Peyer's patch (tissue), 4 donors: ENCODE results near the gene WHRN. TPM values are rescaled to one million over a fixed set of nuclear protein-coding genes. Genes with fewer than 3 reads are reported as not detected.

ENCODE experiments used
- DNase-seq, 3 donors: peaks; one replicate each; pipeline ENCODE4 v3.0.0-alpha.2; 2017 to 2019
- H3K27ac ChIP-seq, 4 donors: fragments of 200-600 bp; sonication (generic); one replicate each; pipeline ENCODE4 v1.5.1; 2016 to 2019
- H3K27me3 ChIP-seq, 2 donors: fragments of 200-600 bp; sonication (generic); one replicate each; pipeline ENCODE4 v1.5.1; 2019
- H3K36me3 ChIP-seq, 3 donors: fragments of 200-600 bp; sonication (generic); one replicate each; pipeline ENCODE4 v1.5.1; 2016 to 2019
- H3K4me1 ChIP-seq, 4 donors: fragments of 200-600 bp; sonication (generic); one replicate each; pipeline ENCODE4 v1.5.1; 2016 to 2019
- H3K4me3 ChIP-seq, 4 donors: fragments of 200-600 bp; sonication (generic); 1 replicate in 3 of 4; 2 replicates in 1 of 4; pipeline ENCODE4 v1.5.1; 2016 to 2019; ENCODE audit warnings: mild to moderate bottlenecking in 1 of 4
- H3K9me3 ChIP-seq, 4 donors: fragments of 200-600 bp; sonication (generic); one replicate each; pipeline ENCODE4 v1.5.1; 2016 to 2019; ENCODE audit warnings: mild to moderate bottlenecking in 1 of 4
- POLR2A ChIP-seq, 2 donors: fragments of 450-650 bp; IDR thresholded peaks; one replicate each; pipeline ENCODE4 v1.5.1; 2017; ENCODE audit warnings: antibody characterized with exemption in 2 of 2, mild to moderate bottlenecking in 2 of 2, moderate library complexity in 2 of 2
- total RNA-seq, 4 donors: library from RNA; depleted of rRNA; stranded (reverse); fragments of >200 nt; gene quantifications; one replicate each; pipeline ENCODE4 v1.1.0, GENCODE V29; 2016
- TF ChIP-seq, protein P1 (sequence below), 6 experiments: fragments of 450-650 bp in 4 of 6; fragments of 200-600 bp in 2 of 6; sonication (generic) in 1 of 6; IDR thresholded peaks; one replicate each; pipeline ENCODE4 v1.5.1; 2017 to 2019; ENCODE audit warnings: antibody characterized with exemption in 6 of 6, mild to moderate bottlenecking in 3 of 6, moderate library complexity in 1 of 6

Gene WHRN
- total RNA-seq, 4 donors from 2014 or later: 10.7 to 35.5 (median 15.3) TPM

GRCh38 chr9:114365194-114365593 lies 140.1 kb downstream of the WHRN start:
- H3K27ac ChIP-seq: peak overlapping the region; percentile 67 to 94 (median 72)

DNA sequence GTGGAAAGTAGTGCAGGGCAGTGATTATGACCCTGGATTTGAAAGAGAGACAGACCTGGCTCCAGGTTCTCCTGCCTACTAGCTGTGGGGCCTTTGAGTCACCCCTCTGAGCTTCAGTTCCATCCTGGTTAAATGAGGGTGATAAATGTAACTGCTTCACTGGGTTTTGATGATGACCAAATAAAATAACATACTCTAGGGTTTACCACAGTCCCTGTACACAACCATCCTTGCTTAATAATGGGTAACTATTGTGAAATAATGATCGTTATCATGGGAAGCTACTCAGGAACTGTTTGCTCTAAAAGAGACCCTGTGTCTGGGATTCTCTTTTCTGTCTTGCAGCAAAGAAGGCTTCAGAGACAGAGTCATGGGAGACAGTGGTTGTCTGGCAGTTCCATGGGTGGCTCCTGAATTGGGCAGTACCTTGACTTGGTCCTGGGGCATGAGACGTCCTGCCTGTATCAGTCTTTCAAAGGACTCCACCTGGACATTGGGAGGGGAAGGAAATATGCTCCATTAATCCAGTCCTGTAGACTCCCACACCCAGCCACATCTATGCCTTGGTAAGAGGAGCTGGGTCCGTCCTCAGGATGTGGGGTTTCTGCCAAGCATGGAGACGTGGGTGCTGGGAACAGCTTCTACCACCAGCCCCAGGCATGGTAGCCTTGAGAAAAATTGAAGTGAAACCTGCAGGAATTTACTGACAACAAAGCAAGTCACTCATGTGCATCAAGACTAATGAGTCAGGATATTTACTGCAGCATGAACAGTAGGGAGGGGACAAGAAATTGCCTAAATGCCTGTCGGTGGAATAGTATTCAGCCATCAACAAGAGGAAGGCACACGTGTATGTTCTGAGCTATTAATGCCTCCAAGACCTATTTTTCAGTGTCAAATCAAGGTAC lies 140.9 kb downstream of the WHRN start:
- no peaks in the 10 kb centered on the region for H3K9me3 ChIP-seq
- peaks cover 0 to 80% (median 0%) of the 10 kb centered on the region in 3 donors for H3K36me3 ChIP-seq
- no peak overlapping the region for H3K4me3 ChIP-seq
- no peaks in the 10 kb centered on the region for H3K27me3 ChIP-seq
- TF ChIP-seq POLR2A (IDR thresholded peaks at IDR 0.05): no peak
- TF ChIP-seq, protein P1, sequence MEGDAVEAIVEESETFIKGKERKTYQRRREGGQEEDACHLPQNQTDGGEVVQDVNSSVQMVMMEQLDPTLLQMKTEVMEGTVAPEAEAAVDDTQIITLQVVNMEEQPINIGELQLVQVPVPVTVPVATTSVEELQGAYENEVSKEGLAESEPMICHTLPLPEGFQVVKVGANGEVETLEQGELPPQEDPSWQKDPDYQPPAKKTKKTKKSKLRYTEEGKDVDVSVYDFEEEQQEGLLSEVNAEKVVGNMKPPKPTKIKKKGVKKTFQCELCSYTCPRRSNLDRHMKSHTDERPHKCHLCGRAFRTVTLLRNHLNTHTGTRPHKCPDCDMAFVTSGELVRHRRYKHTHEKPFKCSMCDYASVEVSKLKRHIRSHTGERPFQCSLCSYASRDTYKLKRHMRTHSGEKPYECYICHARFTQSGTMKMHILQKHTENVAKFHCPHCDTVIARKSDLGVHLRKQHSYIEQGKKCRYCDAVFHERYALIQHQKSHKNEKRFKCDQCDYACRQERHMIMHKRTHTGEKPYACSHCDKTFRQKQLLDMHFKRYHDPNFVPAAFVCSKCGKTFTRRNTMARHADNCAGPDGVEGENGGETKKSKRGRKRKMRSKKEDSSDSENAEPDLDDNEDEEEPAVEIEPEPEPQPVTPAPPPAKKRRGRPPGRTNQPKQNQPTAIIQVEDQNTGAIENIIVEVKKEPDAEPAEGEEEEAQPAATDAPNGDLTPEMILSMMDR (IDR thresholded peaks at IDR 0.05): no peak
- DNase-seq: no peak
- H3K27ac ChIP-seq: peak overlapping the region; percentile 67 to 94 (median 72)
- peaks cover 0 to 48% (median 29%) of the 10 kb centered on the region in 4 donors for H3K4me1 ChIP-seq

More at GRCh38 chr9:114365194-114365593, 140.1 kb downstream of the WHRN start:
- Histone ChIP-seq H3K27me3 (no peaks in the 10 kb centered on the region), H3K4me3 (no peak overlapping the region), H3K4me1 (peaks cover 0 to 52% (median 32%) of the 10 kb centered on the region in 4 donors), H3K36me3 (peaks cover 0 to 71% (median 0%) of the 10 kb centered on the region in 3 donors), H3K9me3 (no peaks in the 10 kb centered on the region)
- TF ChIP-seq POLR2A (IDR thresholded peaks at IDR 0.05): no peak
- TF ChIP-seq, protein P1 (IDR thresholded peaks at IDR 0.05): no peak
- DNase-seq: no peak

- Histone ChIP-seq H3K27ac (peak overlapping the region; percentile 67 to 94 (median 72)), H3K9me3 (no peaks in the 10 kb centered on the region), H3K4me1 (peaks cover 0 to 47% (median 27%) of the 10 kb centered on the region in 4 donors), H3K4me3 (no peak overlapping the region), H3K36me3 (peaks cover 0 to 81% (median 0%) of the 10 kb centered on the region in 3 donors), H3K27me3 (no peaks in the 10 kb centered on the region)
- DNase-seq: no peak
- TF ChIP-seq, protein P1 (IDR thresholded peaks at IDR 0.05): no peak
- no peak for TF ChIP-seq POLR2A (IDR thresholded peaks at IDR 0.05)
Observed at GRCh38 chr9:114363424-114363823, 141.8 kb downstream of the WHRN start.

GRCh38 chr9:114362394-114362793 lies 142.9 kb downstream of the WHRN start:
- peak overlapping the region in 3 of 4 donors; percentile 67 to 94 (median 70) for H3K27ac ChIP-seq
- no peaks in the 10 kb centered on the region for H3K27me3 ChIP-seq
- DNase-seq: no peak
- peaks cover 0 to 81% (median 3%) of the 10 kb centered on the region in 3 donors for H3K36me3 ChIP-seq
- peaks cover 0 to 37% (median 19%) of the 10 kb centered on the region in 4 donors for H3K4me1 ChIP-seq
- no peak overlapping the region for H3K4me3 ChIP-seq
- no peak for TF ChIP-seq POLR2A (IDR thresholded peaks at IDR 0.05)
- TF ChIP-seq, protein P1 (IDR thresholded peaks at IDR 0.05): no peak
- no peaks in the 10 kb centered on the region for H3K9me3 ChIP-seq

DNA sequence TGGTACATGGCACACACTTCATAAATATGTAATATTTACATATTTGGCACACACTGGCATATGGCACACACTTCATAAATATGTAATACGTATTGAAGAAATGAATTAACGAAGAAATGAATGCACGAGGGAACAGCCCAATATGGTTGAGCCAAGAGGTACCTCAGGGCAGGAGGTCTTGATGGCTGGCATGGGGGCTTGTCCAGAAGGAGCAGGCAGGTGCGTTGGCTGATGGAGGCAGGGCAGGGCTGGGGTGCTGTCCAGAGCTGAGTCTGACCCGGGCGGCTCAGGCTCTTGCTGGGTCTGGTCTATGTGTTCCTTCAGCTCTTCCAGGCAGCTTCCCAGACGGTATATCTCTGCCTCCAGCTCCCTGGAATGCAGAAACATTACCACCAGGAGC lies 143.7 kb downstream of the WHRN start:
- H3K27ac ChIP-seq: peak overlapping the region in 2 of 4 donors; percentile 1 to 38
- peaks cover 0 to 85% (median 3%) of the 10 kb centered on the region in 3 donors for H3K36me3 ChIP-seq
- no peak for TF ChIP-seq POLR2A (IDR thresholded peaks at IDR 0.05)
- TF ChIP-seq, protein P1 (IDR thresholded peaks at IDR 0.05): no peak
- H3K4me1 ChIP-seq: peaks cover 0 to 33% (median 14%) of the 10 kb centered on the region in 4 donors
- H3K27me3 ChIP-seq: no peaks in the 10 kb centered on the region
- no peaks in the 10 kb centered on the region for H3K9me3 ChIP-seq
- no peak overlapping the region for H3K4me3 ChIP-seq
- no peak for DNase-seq
